Activated CD4-positive, alpha-beta T cell treated with anti-CD3 and anti-CD28 coated beads for 36 hours (primary cell): ENCODE measurements around the gene CYB561A3. TPM values are rescaled to one million over a fixed set of nuclear protein-coding genes. Genes with fewer than 3 reads are reported as not detected.

ENCODE experiments used
- ATAC-seq: fragments of 200-7000 bp; cut with Tn5 transposase; one replicate; pipeline ENCODE4 v1.10.0; 2021; ENCODE audit warnings: mild to moderate bottlenecking, moderate library complexity
- CTCF ChIA-PET: fragments of 350-600 bp; sonication (Branson Sonifier 250); formaldehyde crosslinking; loops from one replicate; lab custom pipeline; 2021; ENCODE audit warnings: antibody characterized with exemption; lab: Charles Lee
- POLR2A ChIA-PET: fragments of 350-600 bp; sonication (Branson Sonifier 250); formaldehyde crosslinking; loops from one replicate; lab custom pipeline; 2021; ENCODE audit warnings: antibody characterized with exemption, inconsistent platforms; lab: Charles Lee
- DNase-seq: peaks from one replicate; pipeline ENCODE4 v3.0.0-alpha.2; 2020
- H3K27ac Mint-ChIP-seq: one replicate; pipeline ENCODE4 v1.8.0; 2021; ENCODE audit warnings: mixed read lengths
- H3K27me3 Mint-ChIP-seq: one replicate; pipeline ENCODE4 v1.8.0; 2021; ENCODE audit warnings: mixed read lengths
- H3K36me3 Mint-ChIP-seq: one replicate; pipeline ENCODE4 v1.8.0; 2021; ENCODE audit warnings: low read depth, mixed read lengths
- H3K4me1 Mint-ChIP-seq: one replicate; pipeline ENCODE4 v1.8.0; 2021; ENCODE audit warnings: mixed read lengths
- H3K4me3 Mint-ChIP-seq: one replicate; pipeline ENCODE4 v1.8.0; 2021; ENCODE audit warnings: mild to moderate bottlenecking, moderate library complexity, mixed read lengths
- H3K9me3 Mint-ChIP-seq: one replicate; pipeline ENCODE4 v1.8.0; 2021; ENCODE audit warnings: low read depth, mixed read lengths
- intact Hi-C, 2 experiments: fragments of 100-400 bp; cut with DNase I in 1 of 2; cut with micrococcal nuclease in 1 of 2; formaldehyde crosslinking; loops; one replicate each; pipeline versions ENCODE4 v1.14.2 to v1.15.1; 2022 to 2024; cut with DNase I, micrococcal nuclease
- total RNA-seq, 2 experiments: library from RNA; stranded (reverse); gene quantifications; one replicate each; pipeline ENCODE4 v1.2.3, GENCODE V29; 2021

Gene CYB561A3
- total RNA-seq, 2 experiments from 2014 or later = 31.8 to 34.4 TPM

GRCh38 chr11:61334434-61335354 is 27.0 kb downstream of the CYB561A3 start:
- Mint-ChIP-seq H3K36me3 (peaks cover 43% of the 10 kb centered on the region), H3K9me3 (no peaks in the 10 kb centered on the region), H3K27me3 (no peaks in the 10 kb centered on the region), H3K27ac (peak overlapping the region; percentile 100), H3K4me3 (peak overlapping the region; percentile 97), H3K4me1 (peaks cover 51% of the 10 kb centered on the region)
- DNase-seq (peak; percentile 24), ATAC-seq (no peak)
- ChIA-PET POLR2A (interaction anchor here (0.5 to 2.4 kb wide), 8 partner anchors 23 to 1393 kb away, joined by 3 to 26 read pairs (median 3); partner anchors contain the start of genes CPSF7, CYB561A3, HNRNPUL2 and SDHAF2), CTCF (interaction anchor here (0.6 to 7.4 kb wide), 13 partner anchors 13 to 101 kb away, joined by 3 to 185 read pairs (median 10); partner anchors contain the start of genes CPSF7, CYB561A3, SDHAF2 and TMEM138)
- intact Hi-C loops = loop anchor here in 1 of 2 experiments (5.0 to 10.0 kb wide), 3 partner anchors 248 to 790 kb away; partner anchors contain the start of genes INCENP and SYT7

DNA sequence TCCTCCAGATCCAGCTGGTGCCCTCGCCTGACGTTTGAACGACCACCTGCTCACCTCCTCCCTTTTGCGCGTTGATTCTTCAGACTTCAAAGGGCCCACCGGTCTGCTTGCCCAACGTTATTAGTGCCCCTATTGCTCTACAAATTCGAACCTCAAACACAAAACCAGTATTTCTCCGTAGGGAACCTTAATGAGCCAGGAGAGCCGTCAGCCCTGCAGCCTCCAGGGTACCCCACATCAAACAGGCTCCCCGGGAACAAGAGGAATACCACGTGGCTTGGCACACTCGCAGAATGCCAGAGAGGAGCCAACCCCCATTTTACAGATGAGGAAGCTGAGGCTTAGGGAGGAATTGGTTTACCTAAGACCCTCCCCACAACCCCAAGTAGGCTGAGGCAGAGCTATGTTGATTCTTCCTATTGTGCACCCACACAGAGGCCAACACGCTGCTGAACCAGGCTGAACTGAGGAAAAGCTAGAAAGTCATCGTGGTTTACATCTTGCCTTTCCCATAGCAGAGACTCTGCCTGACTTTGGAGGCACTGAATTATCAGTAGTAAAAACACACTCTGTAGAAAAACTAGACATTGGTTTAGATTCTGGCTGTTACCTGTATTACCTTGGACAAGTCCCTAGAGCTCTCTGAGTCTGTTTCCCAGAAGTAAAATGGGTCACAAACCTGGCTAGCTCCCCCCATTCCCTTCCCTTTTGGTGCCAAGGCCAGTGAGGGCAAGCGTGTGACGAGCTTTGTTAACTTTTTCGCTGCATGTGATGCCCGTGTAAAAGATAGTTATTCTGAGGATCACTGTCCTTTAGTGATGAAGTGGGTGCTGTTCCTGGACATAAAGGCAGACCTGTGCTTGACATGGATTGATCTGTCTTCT is 27.9 kb downstream of the CYB561A3 start:
- ATAC-seq (peak; percentile 1), DNase-seq (peak; percentile 23)
- Mint-ChIP-seq H3K36me3 (peaks cover 46% of the 10 kb centered on the region), H3K9me3 (no peaks in the 10 kb centered on the region), H3K4me1 (peaks cover 58% of the 10 kb centered on the region), H3K27ac (peak overlapping the region; percentile 100), H3K27me3 (no peaks in the 10 kb centered on the region), H3K4me3 (peak overlapping the region; percentile 97)
- POLR2A ChIA-PET = interaction anchor here (0.5 to 2.4 kb wide), 9 partner anchors 25 to 1394 kb away, joined by 3 to 26 read pairs (median 3); partner anchors contain the start of genes CPSF7, CYB561A3, HNRNPUL2 and SDHAF2
- intact Hi-C loops = loop anchor here (1.0 to 10.0 kb wide), 11 partner anchors 29 to 791 kb away; partner anchors contain the start of genes TMEM138 (in 2 of the 2), CCDC86 (in 1 of the 2), CPSF7 (in 1 of the 2) and INCENP (in 1 of the 2)
- CTCF ChIA-PET = interaction anchor here (0.6 to 7.4 kb wide), 16 partner anchors 14 to 502 kb away, joined by 3 to 185 read pairs (median 4); partner anchors contain the start of genes CPSF7, CYB561A3, SDHAF2 and TMEM138

GRCh38 chr11:61332797-61333549 is 28.7 kb downstream of the CYB561A3 start, which contains the start of the genes DDB1 and TKFC:
Gene DDB1 (minus strand): TSS chr11:61333105. CDS start chr11:61332968, 137 bp downstream.
Gene TKFC (plus strand): TSS chr11:61333228. CDS start chr11:61334729, 1,501 bp downstream.
- H3K36me3 Mint-ChIP-seq = peaks cover 46% of the 10 kb centered on the region
- H3K4me3 Mint-ChIP-seq = peak within 1 kb of the TSS; percentile 97
- ChIA-PET CTCF (interaction anchor here (0.6 to 7.4 kb wide), 13 partner anchors 23 to 501 kb away, joined by 3 to 185 read pairs (median 4); partner anchors contain the start of genes CPSF7, CYB561A3, SDHAF2 and TMEM138), POLR2A (interaction anchor here (0.5 to 2.4 kb wide), 5 partner anchors 29 to 174 kb away, joined by 3 to 26 read pairs (median 4); partner anchors contain the start of genes CPSF7, CYB561A3, SDHAF2 and TMEM138)
- H3K27ac Mint-ChIP-seq = peak within 1 kb of the TSS; percentile 100
- DNase-seq = peak; percentile 99
- no peaks in the 10 kb centered on the region for H3K9me3 Mint-ChIP-seq
- ATAC-seq = peak; percentile 94
- H3K4me1 Mint-ChIP-seq = peaks cover 64% of the 10 kb centered on the region
- intact Hi-C loops = loop anchor here (1.0 to 10.0 kb wide), 11 partner anchors 29 to 792 kb away; partner anchors contain the start of genes TMEM138 (in 2 of the 2), CCDC86 (in 1 of the 2), CPSF7 (in 1 of the 2) and INCENP (in 1 of the 2)
- H3K27me3 Mint-ChIP-seq = no peaks in the 10 kb centered on the region

GRCh38 chr11:61332281-61332796 is 29.3 kb downstream of the CYB561A3 start:
- H3K4me3 Mint-ChIP-seq = peak overlapping the region; percentile 97
- ChIA-PET CTCF (interaction anchor here (0.8 to 1.6 kb wide), 3 partner anchors 13 to 53 kb away, joined by 3 to 5 read pairs (median 4); no protein-coding TSS in a partner anchor), POLR2A (interaction anchor here (0.5 kb wide), 1 partner anchor 86 kb away, joined by 5 read pairs; no protein-coding TSS in a partner anchor)
- peaks cover 52% of the 10 kb centered on the region for H3K36me3 Mint-ChIP-seq
- peaks cover 70% of the 10 kb centered on the region for H3K4me1 Mint-ChIP-seq
- DNase-seq (peak; percentile 27), ATAC-seq (no peak)
- H3K27ac Mint-ChIP-seq = peak overlapping the region; percentile 100
- intact Hi-C loops = loop anchor here in 1 of 2 experiments (2.0 to 10.0 kb wide), 4 partner anchors 176 to 792 kb away; partner anchors contain the start of genes INCENP, LRRC10B, SYT7 and TMEM109
- H3K27me3 Mint-ChIP-seq = no peaks in the 10 kb centered on the region
- no peaks in the 10 kb centered on the region for H3K9me3 Mint-ChIP-seq

GRCh38 chr11:61331651-61332050 is 30.0 kb downstream of the CYB561A3 start:
- ATAC-seq = no peak
- Mint-ChIP-seq H3K27ac (peak overlapping the region; percentile 100), H3K9me3 (no peaks in the 10 kb centered on the region), H3K4me3 (peak overlapping the region; percentile 97), H3K4me1 (peaks cover 67% of the 10 kb centered on the region), H3K36me3 (peaks cover 52% of the 10 kb centered on the region), H3K27me3 (no peaks in the 10 kb centered on the region)
- POLR2A ChIA-PET = interaction anchor here (0.8 kb wide), 1 partner anchor 30 kb away, joined by 3 read pairs; the partner anchor contains the start of genes CYB561A3 and TMEM138
- DNase-seq = no peak
- intact Hi-C loops = loop anchor here in 1 of 2 experiments (2.0 to 10.0 kb wide), 4 partner anchors 177 to 793 kb away; partner anchors contain the start of genes INCENP, LRRC10B, SYT7 and TMEM109
- CTCF ChIA-PET = interaction anchor here (0.8 to 2.2 kb wide), 6 partner anchors 12 to 432 kb away, joined by 3 to 7 read pairs (median 4); partner anchors contain the start of gene TMEM216

DNA sequence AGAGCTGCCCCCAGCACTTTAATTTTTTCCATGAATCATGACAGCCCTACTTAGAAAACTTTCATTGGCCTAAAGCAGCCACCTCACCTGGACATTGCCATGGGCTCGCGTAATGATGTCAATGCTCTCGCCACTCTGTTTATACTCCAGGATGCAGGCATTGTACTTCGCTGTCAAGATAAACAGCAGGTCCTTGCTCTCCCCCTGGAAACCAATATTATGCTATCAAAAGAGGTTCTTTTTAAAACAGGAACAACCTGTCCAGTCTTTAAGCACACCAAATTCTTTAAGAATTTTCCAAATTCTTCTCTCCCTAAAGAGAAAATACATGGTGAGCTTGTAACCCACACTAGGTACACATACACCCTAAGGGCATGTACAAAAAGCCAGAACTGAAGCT is 31.8 kb downstream of the CYB561A3 start:
- Mint-ChIP-seq H3K9me3 (no peaks in the 10 kb centered on the region), H3K4me1 (peaks cover 55% of the 10 kb centered on the region), H3K27ac (no peak overlapping the region), H3K36me3 (peaks cover 65% of the 10 kb centered on the region), H3K4me3 (no peak overlapping the region), H3K27me3 (no peaks in the 10 kb centered on the region)
- no peak for ATAC-seq
- ChIA-PET POLR2A (no interaction called here), CTCF (interaction anchor here (0.6 to 2.2 kb wide), 7 partner anchors 26 to 310 kb away, joined by 3 to 7 read pairs (median 4); partner anchors contain the start of gene TMEM216)
- intact Hi-C loops = loop anchor here in 1 of 2 experiments (5.0 to 10.0 kb wide), 2 partner anchors 252 to 795 kb away; partner anchors contain the start of genes INCENP and SYT7
- DNase-seq = no peak

- Mint-ChIP-seq H3K27ac (no peak overlapping the region), H3K4me1 (peaks cover 43% of the 10 kb centered on the region), H3K36me3 (peaks cover 73% of the 10 kb centered on the region), H3K27me3 (no peaks in the 10 kb centered on the region), H3K9me3 (no peaks in the 10 kb centered on the region), H3K4me3 (no peak overlapping the region)
- DNase-seq (no peak), ATAC-seq (no peak)
- intact Hi-C loops = no loop called here
- ChIA-PET CTCF (interaction anchor here (0.6 to 3.2 kb wide), 2 partner anchors 8 to 374 kb away, joined by 3 to 18 read pairs; no protein-coding TSS in a partner anchor), POLR2A (no interaction called here)
These were observed 33.3 kb downstream of the CYB561A3 start for GRCh38 chr11:61328351-61328750.

DNA sequence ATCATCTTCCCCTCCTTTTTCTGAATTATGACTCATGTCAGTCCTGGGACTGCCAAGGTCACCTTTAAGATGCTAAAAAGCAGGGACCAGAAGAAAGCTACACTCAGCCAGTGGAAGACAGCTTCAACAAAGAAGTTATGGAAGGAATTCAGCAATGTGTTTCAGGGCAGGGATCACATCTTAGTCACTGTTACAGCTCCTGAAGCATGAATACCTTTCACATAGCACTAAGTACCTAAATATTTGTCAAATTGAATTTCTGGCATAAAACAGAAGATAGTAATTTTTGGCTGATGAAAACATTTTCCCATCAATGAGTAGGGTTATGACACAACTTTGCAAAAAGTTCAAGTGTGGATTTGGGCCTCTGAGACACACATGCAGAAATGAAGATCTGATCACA is 34.0 kb downstream of the CYB561A3 start:
- H3K9me3 Mint-ChIP-seq = no peaks in the 10 kb centered on the region
- ChIA-PET POLR2A (interaction anchor here (0.7 to 0.8 kb wide), 3 partner anchors 8 to 73 kb away, joined by 3 read pairs; no protein-coding TSS in a partner anchor), CTCF (interaction anchor here (0.8 to 3.2 kb wide), 3 partner anchors 9 to 118 kb away, joined by 3 to 18 read pairs (median 3); no protein-coding TSS in a partner anchor)
- H3K4me3 Mint-ChIP-seq = no peak overlapping the region
- intact Hi-C loops = no loop called here
- peaks cover 76% of the 10 kb centered on the region for H3K36me3 Mint-ChIP-seq
- DNase-seq = no peak
- H3K27ac Mint-ChIP-seq = peak overlapping the region; percentile 72
- peaks cover 43% of the 10 kb centered on the region for H3K4me1 Mint-ChIP-seq
- no peaks in the 10 kb centered on the region for H3K27me3 Mint-ChIP-seq
- ATAC-seq = no peak
